Skeletal muscle cell (primary cell): ENCODE measurements around the gene PAQR9.
"Not testable (repeated sequence)": the region's sequence is repeated elsewhere in the genome, so short reads cannot be mapped to it uniquely, and the experiment has no call there.

Source experiments
- DNase-seq: peaks from one replicate; pipeline ENCODE4 v3.0.0-alpha.2; 2010; ENCODE audit warnings: low read depth
- H3K4me3 ChIP-seq: 2 replicates; pipeline ENCODE4 v1.5.1; 2011; ENCODE audit warnings: low read depth, mild to moderate bottlenecking, control low read depth, low read length, moderate library complexity

The PAQR9 gene, protein sequence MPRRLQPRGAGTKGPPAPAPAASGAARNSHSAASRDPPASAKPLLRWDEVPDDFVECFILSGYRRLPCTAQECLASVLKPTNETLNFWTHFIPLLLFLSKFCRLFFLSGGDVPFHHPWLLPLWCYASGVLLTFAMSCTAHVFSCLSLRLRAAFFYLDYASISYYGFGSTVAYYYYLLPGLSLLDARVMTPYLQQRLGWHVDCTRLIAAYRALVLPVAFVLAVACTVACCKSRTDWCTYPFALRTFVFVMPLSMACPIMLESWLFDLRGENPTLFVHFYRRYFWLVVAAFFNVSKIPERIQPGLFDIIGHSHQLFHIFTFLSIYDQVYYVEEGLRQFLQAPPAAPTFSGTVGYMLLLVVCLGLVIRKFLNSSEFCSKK

DNA sequence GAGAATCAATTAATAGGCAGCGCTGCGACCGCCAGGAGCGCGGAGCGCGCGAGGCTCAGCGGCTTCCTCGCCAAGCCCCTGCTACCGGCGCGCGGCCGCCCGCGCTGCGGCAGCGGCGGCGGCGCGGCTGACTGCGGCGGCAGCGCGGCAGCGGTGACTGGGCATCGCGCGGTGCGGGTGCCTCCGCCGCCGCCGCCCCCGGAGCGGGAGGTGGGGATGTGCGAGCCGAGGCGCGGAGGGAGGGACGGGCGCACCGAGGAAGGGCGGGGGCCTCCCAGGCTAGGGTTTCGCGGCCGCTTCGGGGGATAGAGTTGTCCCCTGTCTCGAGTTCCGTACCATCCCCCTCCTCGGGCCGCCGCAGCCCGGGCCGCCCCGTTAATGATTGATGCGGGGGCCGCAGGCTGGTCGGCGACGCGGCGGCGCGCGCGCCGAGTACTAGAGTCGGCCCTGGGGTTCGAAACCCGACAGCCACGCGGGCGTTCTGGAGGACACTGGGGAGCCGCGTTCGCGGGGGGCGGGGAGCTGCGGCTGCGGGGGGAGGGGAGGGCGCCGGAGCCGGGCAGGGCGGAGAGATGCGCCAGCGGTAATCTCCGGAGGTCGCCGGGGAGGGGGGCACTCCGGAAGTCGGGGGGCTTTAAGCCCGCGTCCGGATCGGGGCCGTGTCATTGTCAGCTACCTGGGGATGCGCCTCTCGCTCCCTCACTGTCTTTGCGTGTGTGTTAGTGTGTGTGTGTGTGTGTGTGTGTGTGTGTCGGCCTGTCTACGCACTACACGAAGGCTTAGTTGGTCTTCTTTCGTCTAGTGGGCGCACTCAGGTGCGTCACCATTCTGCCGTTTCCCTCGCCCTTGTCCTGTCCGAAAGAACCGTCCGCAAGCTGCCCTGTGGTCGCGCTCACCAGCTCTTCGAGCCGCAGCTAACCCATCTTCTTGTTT is at the start of gene PAQR9:
PAQR9 (minus strand) TSS at position 159 of the 933 bp plus-strand sequence. CDS start 338 bp downstream, outside the sequence.
- DNase-seq = no peak
- H3K4me3 ChIP-seq = peak within 1 kb of the TSS; percentile 63

DNA sequence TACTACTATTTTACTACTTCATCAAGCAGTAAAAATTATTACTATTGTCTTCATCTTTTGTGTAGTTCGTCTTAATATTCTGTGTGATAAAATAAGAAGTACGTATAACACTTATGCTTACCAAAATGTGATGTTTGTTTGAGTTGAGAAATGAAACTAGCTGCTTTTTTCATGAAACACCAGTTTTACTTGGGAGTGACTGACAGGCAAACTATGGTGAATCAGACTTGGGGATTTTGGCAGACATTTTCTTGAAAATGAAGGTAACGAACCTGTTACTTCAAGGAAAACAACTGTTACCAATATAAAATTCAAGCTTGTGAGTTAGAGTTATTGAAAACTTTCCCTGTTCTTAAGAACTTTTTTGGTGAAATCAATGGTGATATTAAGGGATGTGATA is 48.2 kb upstream of the PAQR9 start:
- no peak for DNase-seq
- H3K4me3 ChIP-seq = no peak overlapping the region

DNA sequence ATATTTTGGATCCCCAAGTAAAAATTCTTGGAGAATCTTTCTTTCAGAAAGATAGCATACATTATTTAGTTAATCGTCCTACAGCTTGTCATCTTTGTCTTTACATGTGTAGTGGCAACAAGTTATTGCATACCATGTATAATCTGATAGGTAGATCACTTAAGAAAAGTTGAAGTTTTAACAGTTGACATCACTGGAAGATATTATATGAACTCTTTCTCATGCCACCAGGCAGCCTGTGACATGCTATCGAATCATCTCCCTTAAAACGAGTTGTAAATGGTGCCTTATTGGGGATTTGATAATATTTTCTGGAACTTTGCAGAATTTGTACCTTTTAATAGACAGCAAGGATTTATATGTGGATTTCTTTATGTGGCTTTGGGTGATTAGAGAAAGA is 46.5 kb upstream of the PAQR9 start:
- no peak for DNase-seq
- H3K4me3 ChIP-seq = no peak overlapping the region

DNA sequence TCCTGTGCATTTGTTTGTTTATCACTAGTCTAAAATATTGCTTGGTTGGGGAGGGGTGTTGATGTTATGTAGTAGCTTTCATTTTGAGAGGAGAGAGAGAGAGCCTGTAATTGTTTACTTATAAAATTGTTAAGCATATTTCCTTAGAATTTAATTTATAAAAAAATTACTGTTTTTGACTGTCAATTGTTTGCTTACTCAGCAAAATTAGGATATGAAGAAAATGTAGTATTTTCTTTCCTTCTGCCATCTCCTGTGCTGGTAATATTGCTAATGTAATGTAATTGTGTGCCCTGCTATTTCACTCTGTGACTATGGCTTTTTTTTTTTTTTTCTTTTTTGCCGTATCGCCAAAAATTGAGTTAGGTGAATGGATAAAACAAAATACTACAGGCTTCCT is 41.3 kb upstream of the PAQR9 start:
- DNase-seq = no peak
- no peak overlapping the region for H3K4me3 ChIP-seq

DNA sequence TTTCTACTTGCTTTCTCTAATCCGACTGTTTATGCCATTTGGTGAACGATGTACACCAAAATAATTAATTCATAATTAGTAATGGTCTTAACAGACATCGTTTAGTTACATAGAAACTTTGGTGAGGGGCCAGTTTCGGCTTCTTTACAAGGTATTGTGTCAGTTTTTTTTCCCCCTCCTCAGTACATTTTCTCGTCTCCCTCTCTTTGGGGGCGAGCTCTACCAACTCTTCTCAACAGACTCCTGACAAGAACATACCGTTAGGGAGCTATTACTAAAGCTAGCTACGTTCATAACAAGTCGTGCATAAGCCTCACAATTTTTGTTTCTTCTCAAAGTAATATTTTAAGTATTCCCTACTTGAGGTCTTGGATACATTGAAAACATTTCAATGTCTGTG is 39.3 kb upstream of the PAQR9 start:
- peak overlapping the region; percentile 96 for H3K4me3 ChIP-seq

DNA sequence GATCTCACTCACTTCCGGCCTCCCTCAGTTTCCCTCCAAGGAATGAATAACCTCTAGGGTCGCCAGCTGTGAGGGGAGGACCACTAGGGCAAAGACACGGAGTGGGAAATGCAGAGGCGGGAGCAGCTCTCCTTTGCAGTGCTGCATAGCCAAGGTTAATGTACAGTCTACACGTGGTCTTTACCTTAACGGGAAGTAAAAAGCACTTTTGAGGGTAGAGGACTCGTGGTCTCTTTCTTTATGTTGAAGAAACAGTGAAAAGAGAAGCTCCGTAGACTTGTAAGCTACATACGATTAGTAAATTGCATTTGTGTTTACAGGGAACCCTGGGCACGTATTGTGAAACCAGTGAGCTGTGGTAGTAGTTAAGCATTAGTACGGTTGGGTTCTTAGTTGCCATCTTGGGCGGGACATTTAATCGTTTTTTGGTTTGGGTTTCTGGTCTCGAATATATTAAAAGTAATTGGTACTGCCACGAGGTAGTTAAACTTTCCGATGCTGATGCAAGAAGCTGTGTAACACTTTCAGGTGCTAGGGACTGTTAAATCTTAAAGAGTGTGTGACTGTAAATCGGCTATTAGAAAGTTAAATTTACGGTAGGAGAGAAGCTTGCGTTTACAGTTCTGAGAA is 38.7 kb upstream of the PAQR9 start:
- DNase-seq = no peak
- peak overlapping the region; percentile 96 for H3K4me3 ChIP-seq

More for the DNA sequence above, 39.3 kb upstream of the PAQR9 start:
- DNase-seq = no peak

DNA sequence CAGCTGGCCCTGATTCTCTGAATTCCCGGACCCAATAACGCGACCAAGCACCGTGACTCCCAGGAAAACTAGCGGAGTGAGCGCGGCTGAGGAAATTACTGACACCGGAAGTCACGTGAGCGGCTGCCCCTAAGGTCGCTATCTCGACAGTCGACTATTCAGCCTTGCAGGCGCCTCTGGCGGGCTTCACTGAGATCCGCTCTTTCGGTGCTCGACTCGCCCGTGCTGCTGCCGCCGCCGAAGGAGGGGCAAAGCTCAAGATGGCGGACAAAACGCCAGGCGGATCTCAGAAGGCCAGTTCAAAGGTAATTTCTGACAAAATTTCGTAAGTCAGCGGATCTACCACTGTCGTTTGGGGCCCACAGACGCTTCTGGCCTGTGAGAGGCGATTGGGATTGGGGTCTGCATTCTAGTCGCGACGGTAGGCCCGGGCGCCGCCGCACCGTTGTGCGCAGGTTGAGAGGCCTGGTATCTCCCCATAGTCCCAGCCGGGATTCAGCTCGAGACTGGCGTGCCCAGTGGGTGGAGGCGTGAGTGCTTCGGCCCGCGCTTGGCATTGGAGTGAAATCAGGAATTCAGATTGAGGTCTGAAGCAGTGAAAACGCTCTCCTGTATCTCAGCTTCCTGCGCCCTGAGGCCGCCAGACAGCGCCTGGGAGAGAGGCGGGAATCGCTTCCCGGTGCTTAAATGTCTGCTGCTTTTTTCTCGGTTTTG is 38.1 kb upstream of the PAQR9 start, which contains the start of gene U2SURP:
U2SURP (plus strand) TSS at position 202 of the 714 bp plus-strand sequence; CDS start at position 261, 59 bp downstream.
- peak within 1 kb of the TSS; percentile 96 for H3K4me3 ChIP-seq

DNA sequence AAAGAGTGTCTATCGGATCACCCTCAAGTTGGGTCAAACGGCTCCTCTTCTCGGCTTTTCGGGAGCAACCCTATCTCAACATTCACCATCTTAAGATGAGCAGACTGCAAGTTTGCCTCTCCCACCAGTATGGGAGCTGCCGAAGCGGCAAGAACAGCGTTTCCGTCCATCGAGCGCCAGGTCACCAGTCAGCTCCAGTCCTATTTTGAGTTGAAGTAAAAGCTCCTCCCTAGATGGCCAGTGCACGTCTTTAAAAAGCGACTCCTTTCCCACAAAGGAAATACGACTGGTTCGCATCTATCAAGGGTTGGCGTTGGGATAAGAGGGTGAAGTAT is 37.5 kb upstream of the PAQR9 start:
- DNase-seq = no peak
- peak overlapping the region; percentile 96 for H3K4me3 ChIP-seq

More for the DNA sequence above, 38.1 kb upstream of the PAQR9 start, which contains the start of gene U2SURP:
- DNase-seq = peak; percentile 96

DNA sequence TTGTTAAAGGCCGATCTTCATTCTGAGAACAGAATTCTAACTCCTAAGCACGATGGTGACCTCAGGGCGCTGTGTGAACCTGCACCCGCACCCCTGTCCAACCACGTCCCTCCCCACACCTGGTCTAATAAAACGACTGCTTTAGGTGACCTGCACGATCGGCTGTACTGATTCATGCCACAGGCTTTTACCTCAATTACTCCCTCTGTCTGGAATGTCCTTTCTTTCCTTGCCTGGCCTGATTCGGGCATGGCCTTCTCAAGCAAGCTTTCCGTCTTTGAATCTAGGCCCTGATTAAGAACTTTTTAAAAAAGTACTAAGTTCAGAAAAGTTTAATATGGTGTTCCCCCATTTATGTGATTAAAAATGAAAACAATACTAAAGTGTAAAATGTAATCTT is 37.1 kb upstream of the PAQR9 start:
- H3K4me3 ChIP-seq = peak overlapping the region; percentile 96
- DNase-seq = no peak

DNA sequence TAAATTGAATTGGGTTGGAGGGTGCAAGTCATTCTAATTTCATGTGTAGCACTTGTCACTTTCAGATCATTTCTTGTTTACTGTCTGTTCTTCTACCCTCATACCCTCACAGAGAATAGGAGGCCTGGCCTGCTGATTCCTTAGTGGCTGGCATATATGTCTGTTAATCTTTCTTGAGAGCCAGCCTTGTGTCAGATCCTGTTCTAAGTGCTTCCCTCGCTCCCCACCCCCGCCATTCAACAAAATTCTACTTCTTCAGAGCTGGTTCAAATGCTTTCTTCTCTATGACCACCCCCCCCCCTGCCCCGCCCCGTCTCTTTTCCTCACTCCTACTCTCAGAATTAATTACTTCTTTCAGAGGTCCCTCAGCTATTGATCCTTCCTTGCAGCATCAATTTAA is 36.4 kb upstream of the PAQR9 start:
- no peak for DNase-seq
- H3K4me3 ChIP-seq = peak overlapping the region; percentile 96

DNA sequence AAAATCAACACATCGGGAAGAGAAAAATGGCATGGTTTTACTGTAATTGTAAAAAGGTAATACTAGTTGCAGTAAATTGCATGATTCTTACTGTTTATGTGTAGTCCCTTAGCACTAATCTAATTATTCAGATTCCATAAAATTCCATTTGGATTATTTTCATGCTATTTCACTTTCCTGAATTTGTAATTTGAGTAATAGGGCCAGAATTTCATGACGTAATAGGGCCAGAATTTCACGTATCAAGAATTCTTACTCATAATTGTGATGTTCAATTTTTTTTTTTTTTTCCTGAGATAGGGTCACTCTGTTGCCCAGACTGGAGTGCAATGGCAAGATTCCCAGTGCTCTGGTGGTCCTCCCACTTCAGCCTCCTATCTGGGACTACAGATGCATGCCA is 35.0 kb upstream of the PAQR9 start:
- no peak for DNase-seq
- no peak overlapping the region for H3K4me3 ChIP-seq

DNA sequence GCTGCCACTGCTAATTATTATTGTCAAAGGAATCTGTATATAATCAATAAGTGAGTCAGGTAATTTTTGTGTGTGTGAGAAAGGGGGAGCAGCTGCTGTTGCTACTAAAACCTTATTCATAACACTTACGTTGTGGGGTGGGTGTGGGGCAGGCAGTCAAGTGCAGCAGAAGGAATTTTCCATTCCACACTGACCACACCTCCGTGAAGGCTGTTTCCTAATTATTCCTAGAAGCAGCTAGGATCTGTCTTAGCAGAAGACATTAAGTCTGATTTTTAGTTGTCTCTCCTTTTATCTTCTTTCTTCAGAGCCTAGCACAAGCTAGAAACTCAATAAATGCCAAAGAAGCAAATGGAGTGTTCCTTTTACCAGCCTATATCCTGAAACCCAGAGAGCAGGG is 33.9 kb upstream of the PAQR9 start:
- no peak for DNase-seq

DNA sequence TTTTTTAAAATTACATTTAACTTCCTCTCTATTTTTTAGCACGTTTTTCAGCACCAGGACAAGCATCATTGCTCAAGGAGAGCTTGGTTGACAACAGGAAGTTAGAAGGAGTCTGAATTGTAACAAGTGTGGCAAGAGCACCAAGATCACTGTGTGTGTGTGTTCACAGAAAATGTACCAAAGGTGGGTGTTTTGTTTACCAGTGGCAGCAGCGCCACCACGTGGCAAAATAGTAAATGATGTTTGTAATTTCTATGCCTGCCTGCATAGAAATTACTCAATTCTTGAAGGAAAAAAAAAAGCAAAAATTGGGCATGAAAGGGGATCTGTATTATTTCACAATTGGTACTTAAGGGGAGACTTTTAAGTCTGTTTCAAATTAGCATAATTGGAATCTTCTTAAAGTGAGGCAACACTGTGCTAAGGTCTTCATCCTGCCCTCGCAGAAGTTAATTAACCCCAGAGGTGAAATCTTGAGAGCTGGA is 30.5 kb upstream of the PAQR9 start:
- no peak overlapping the region for H3K4me3 ChIP-seq
- DNase-seq = peak; percentile 36

More for the DNA sequence above, 33.9 kb upstream of the PAQR9 start:
- H3K4me3 ChIP-seq = no peak overlapping the region

DNA sequence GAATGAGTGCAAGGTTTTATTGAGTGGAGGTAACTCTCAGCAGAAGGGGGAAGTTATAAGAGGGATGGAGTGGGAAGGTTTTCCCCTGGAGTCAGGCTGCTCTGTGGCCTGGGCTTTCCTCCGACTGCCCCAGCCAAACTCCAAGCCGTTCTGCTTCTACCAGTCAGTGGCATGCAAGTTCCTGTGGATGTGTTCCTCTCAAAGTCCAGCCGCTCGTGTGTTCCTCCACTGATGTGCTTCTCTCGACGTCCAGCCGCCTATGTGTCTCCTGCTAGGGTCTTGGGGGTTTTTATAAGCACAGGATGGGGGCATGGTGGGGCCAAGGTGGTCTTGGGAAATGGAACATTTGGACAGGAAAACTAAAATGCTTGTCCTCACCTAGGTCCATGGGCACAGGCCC is 28.8 kb upstream of the PAQR9 start:
- H3K4me3 ChIP-seq = no peak overlapping the region
- DNase-seq = no peak

DNA sequence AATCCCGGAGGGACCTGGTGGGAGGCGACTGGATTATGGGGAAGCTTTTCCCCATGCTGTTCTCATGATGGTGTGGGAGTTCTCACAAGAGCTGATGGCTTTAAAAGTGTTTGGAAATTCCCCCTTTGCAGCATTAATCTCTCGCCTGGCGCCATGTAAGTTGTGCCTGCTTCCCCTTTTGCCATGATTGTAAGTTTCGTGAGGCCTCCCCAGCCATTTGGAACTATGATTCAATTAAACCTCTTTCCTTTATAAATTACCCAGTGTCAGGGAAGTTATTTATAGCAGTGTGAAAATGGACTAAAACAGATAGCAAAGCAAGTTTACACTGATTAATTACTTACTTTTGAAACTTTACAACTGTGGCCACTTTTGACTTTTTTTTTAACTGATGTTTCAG is 27.2 kb upstream of the PAQR9 start:
- no peak for DNase-seq
- no peak overlapping the region for H3K4me3 ChIP-seq

DNA sequence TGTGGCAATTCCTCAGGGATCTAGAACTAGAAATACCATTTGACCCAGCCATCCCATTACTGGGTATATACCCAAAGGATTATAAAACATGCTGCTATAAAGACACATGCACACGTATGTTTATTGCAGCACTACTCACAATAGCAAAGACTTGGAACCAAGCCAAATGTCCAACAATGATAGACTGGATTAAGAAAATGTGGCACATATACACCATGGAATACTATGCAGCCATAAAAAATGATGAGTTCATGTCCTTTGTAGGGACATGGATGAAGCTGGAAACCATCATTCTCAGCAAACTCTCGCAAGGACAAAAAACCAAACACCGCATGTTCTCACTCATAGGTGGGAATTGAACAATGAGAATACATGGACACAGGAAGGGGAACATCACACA is 25.4 kb upstream of the PAQR9 start:
- not testable (repeated sequence) for DNase-seq, H3K4me3 ChIP-seq

DNA sequence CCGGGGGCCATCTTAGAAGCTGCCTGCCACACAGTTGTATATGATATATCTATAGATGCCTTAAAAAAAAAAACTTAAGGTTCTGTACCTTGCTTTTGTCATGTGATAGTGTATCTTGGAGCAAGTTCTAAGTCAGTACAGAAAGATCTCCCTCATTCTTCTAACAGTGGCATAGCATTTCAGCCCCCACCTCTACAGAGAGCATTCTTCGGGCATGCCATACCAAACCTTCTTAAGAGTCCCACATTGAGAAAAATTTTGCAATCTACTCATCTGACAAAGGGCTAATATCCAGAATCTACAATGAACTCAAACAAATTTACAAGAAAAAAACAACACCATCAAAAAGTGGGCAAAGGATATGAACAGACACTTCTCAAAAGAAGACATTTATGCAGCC is 24.7 kb upstream of the PAQR9 start:
- DNase-seq, H3K4me3 ChIP-seq: not testable (repeated sequence)

DNA sequence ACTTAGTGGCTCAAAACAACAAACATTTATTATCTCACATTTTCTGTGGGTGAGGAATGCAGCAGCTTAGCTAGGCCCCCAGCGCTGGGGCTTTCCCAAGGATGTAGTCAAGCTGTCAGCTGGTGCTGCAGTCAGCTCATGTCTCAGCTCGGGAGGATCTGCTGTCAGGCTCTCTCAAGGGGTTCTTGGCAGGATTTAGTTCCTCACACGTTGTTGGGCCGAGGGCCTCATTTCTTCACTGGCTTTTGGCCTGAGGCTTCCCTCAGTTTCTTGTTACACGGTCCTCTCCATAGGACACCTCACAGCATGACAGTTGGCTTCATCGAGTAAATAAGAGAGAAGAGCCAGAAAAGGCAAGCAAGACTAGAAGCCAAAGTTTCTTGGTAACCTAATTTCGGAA is 24.2 kb upstream of the PAQR9 start:
- H3K4me3 ChIP-seq = no peak overlapping the region
- DNase-seq = peak; percentile 38

DNA sequence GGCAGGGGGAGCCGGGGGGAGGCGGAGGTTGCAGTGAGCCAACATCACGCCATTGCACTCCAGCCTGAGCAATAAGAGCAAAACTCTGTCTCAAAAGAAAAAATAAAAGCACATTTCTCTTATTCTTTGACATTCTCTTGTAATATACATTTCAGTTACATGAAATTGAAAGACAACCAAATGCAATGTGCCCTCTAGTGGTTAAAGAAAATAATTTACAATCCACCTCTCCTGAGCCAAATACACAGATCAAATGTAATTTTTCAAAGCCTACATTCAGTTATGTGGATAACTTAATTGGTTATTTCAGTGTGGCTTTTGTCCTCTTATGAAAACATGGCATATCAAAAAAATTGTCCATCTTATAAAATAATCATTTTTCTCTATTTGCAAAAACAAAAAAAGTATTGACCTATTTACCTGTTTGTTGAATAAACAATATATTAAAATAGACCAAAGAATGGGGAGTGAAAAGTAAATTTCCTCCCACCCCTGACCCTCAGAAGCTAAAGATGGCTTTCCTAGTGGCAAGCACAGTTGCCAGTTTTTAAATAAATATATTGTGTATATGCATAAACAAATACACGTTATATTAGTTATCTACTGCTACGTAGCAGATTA is 23.7 kb upstream of the PAQR9 start:
- H3K4me3 ChIP-seq = no peak overlapping the region
- DNase-seq = no peak
